Gastroesophageal sphincter (tissue), 3 donors: ENCODE results near the gene BRD3.

Experiments used
- CTCF ChIP-seq, 4 experiments: fragments of 200-600 bp in 2 of 4; fragments of 450-650 bp in 2 of 4; sonication (generic) in 1 of 4; IDR thresholded peaks; one replicate each; pipeline ENCODE4 v1.5.1; 2017 to 2019; ENCODE audit warnings: antibody characterized with exemption in 4 of 4, mild to moderate bottlenecking in 2 of 4, moderate library complexity in 2 of 4
- EP300 ChIP-seq: sonication (generic); formaldehyde crosslinking; IDR thresholded peaks from one replicate; pipeline ENCODE4 v1.6.1; 2017; ENCODE audit warnings: antibody characterized with exemption, mild to moderate bottlenecking
- POLR2A ChIP-seq, 2 donors: fragments of 450-650 bp; IDR thresholded peaks; one replicate each; pipeline ENCODE4 v1.6.1; 2017; ENCODE audit warnings: antibody characterized with exemption in 2 of 2, mild to moderate bottlenecking in 2 of 2, moderate library complexity in 1 of 2
- POLR2AphosphoS5 ChIP-seq: sonication (generic); formaldehyde crosslinking; IDR thresholded peaks from one replicate; pipeline ENCODE4 v1.6.1; 2017; ENCODE audit warnings: antibody characterized with exemption

GRCh38 chr9:134060546-134060945 is 7.3 kb downstream of the BRD3 start:
- TF ChIP-seq CTCF (IDR thresholded peaks at IDR 0.05) (no peak), POLR2A (IDR thresholded peaks at IDR 0.05) (no peak), POLR2AphosphoS5 (no peak), EP300 (no peak)
